Kidney epithelial cell (primary cell): ENCODE results near the gene KCNH1. TPM values are rescaled to one million over a fixed set of nuclear protein-coding genes. Genes with fewer than 3 reads are reported as not detected.

Experiments
- DNase-seq: peaks from one replicate; pipeline ENCODE4 v3.0.0-alpha.2; 2010; ENCODE audit warnings: low read depth
- H3K27me3 ChIP-seq: 2 replicates; pipeline ENCODE4 v1.6.0; 2011; ENCODE audit warnings: low read length; ENCODE audit not compliant: control insufficient read depth, insufficient read depth
- H3K36me3 ChIP-seq: 2 replicates; pipeline ENCODE4 v1.5.1; 2011; ENCODE audit warnings: low read length; ENCODE audit not compliant: control insufficient read depth, insufficient read depth
- H3K4me3 ChIP-seq: 2 replicates; pipeline ENCODE4 v1.5.1; 2011; ENCODE audit warnings: low read depth, mild to moderate bottlenecking, control low read depth, low read length
- total RNA-seq: library from RNA; depleted of rRNA; stranded (reverse); fragments of >200 nt; gene quantifications from 2 replicates; pipeline ENCODE4 v1.2.3, GENCODE V29; 2015
- TF ChIP-seq, protein P1 (sequence below): IDR thresholded peaks from 2 replicates; pipeline ENCODE4 v1.5.1; 2011; ENCODE audit warnings: mild to moderate bottlenecking, moderate library complexity, low read length, control low read depth, inconsistent platforms; ENCODE audit not compliant: insufficient read depth, poor library complexity, severe bottlenecking

KCNH1 gene
- total RNA-seq, 1 donor from 2014 or later = 14.3 TPM

DNA sequence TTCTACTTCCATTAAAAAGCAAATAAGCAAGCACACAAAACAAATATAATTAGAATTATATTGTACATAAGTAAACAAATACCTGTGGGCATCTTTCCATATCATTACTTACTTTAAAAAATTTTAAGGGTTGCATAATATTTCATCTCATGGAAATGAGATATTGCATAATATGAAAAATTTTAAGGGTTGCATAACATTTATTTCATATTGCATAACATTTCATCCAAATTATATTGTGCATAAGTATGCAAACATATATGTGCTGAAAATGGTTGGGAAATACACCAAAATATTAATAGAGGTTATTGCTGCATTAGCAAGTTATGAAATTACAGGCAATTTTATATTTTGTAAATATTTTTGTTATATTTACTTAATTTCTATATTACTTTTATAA is 213.7 kb downstream of the KCNH1 start:
- Histone ChIP-seq H3K27me3 (no peaks in the 10 kb centered on the region), H3K36me3 (no peaks in the 10 kb centered on the region), H3K4me3 (no peak overlapping the region)
- TF ChIP-seq, protein P1, sequence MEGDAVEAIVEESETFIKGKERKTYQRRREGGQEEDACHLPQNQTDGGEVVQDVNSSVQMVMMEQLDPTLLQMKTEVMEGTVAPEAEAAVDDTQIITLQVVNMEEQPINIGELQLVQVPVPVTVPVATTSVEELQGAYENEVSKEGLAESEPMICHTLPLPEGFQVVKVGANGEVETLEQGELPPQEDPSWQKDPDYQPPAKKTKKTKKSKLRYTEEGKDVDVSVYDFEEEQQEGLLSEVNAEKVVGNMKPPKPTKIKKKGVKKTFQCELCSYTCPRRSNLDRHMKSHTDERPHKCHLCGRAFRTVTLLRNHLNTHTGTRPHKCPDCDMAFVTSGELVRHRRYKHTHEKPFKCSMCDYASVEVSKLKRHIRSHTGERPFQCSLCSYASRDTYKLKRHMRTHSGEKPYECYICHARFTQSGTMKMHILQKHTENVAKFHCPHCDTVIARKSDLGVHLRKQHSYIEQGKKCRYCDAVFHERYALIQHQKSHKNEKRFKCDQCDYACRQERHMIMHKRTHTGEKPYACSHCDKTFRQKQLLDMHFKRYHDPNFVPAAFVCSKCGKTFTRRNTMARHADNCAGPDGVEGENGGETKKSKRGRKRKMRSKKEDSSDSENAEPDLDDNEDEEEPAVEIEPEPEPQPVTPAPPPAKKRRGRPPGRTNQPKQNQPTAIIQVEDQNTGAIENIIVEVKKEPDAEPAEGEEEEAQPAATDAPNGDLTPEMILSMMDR = no peak
- no peak for DNase-seq

DNA sequence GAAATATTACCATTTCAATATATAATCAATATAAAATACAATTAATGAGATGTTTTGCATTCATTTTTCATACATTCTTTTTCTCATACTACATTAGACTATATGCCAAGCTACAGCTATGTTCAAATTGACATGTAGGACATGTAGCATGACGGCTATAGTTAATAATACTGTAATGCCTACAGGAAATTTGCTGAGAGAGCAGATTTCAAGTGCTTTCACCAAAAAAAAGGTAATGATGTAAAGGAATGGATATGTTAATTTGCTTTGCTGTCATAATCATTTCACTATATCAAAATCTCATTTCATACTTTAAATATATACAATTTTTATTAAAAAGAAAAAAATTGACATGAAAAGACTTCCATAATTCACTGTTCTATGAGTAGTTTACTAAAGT is 215.1 kb downstream of the KCNH1 start:
- no peaks in the 10 kb centered on the region for H3K36me3 ChIP-seq
- no peak for DNase-seq
- TF ChIP-seq, protein P1 = no peak
- H3K27me3 ChIP-seq = no peaks in the 10 kb centered on the region
- H3K4me3 ChIP-seq = no peak overlapping the region

DNA sequence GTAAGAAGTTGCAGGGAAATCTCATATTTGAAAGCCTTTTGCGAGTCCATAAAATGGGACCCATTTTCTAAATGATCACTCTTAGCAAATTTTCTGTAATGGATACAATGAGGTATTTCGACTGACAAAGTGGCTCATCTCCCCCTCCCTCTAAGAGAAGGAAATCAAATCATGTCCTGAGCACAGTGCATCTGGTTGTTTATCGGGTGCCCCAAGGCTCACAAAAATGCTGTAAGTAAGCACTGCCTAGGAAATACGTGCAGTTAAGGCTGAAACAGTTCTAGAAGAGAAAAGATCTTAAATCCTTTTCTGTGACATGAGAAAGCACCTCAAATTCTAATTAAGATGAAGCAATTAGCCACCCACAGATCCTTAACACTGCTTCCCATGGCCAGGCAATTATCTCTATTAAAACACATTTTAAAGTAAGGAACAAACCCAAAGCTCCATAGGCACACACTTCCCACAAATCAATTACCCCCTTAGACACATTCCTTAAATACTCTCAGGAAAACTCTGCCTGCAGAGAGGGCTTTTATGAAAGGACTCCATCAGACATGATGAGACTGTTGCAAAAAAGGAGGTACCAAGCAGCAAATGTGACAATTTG is 216.3 kb downstream of the KCNH1 start:
- no peak overlapping the region for H3K4me3 ChIP-seq
- TF ChIP-seq, protein P1 = no peak
- no peak for DNase-seq
- H3K36me3 ChIP-seq = no peaks in the 10 kb centered on the region
- no peaks in the 10 kb centered on the region for H3K27me3 ChIP-seq

DNA sequence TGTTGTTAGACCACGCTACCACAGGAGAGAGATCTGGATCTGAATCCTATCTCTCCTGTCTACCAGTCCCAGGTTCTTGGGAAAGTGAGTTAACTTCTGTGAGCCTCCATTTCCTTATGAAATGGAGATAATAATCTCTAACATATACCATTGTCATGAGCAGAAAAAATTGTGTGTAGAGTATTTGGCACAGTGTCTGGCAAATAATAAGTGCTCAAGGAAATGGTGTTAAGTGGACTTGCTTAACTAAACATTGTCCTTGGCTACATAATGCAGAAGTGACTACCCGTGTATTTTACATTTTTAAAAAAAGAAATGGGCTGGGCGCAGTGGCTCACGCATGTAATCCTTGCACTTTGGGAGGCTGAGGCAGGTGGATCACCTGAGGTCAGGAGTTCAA is 217.4 kb downstream of the KCNH1 start:
- Histone ChIP-seq H3K4me3 (no peak overlapping the region), H3K27me3 (no peaks in the 10 kb centered on the region), H3K36me3 (no peaks in the 10 kb centered on the region)
- TF ChIP-seq, protein P1 = no peak
- DNase-seq = no peak

DNA sequence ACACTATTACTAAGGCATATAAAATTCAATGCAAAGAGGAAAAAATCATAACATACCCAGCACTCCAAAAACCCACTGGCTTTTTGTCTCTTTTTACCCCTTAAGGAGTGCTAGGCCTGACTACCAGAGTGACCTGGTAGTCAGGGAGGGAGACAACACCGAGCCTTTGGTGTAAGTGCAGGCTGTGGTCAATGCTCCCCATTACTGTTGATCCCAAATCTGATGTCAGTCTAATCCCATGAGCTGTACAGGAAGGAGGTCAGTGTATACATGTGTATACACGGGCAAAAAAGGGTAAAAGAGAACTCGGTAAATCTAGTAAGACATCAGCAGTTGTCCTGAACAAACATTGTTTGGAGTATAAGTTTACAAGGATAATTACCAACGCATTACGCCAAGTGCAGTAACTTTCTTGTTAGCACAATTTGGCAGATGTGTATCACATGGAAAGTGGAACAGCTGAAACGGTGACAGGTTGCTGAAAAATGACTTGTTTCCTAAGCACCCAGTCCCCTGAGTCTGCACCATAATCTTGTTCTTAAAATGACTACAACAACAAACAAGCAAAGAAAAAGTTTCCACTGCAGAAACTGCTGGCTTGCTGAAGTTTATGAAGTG is 217.9 kb downstream of the KCNH1 start:
- no peaks in the 10 kb centered on the region for H3K27me3 ChIP-seq

More for the DNA sequence above, 217.9 kb downstream of the KCNH1 start:
- no peaks in the 10 kb centered on the region for H3K36me3 ChIP-seq
- no peak overlapping the region for H3K4me3 ChIP-seq
- TF ChIP-seq, protein P1 = no peak
- DNase-seq = no peak
